ENCODE results near the gene ACTR6. TPM values are rescaled to one million over a fixed set of nuclear protein-coding genes. Genes with fewer than 3 reads are reported as not detected.

ACTR6 gene
- total RNA-seq, 1 experiment from 2014 or later, result 38.8 TPM

DNA sequence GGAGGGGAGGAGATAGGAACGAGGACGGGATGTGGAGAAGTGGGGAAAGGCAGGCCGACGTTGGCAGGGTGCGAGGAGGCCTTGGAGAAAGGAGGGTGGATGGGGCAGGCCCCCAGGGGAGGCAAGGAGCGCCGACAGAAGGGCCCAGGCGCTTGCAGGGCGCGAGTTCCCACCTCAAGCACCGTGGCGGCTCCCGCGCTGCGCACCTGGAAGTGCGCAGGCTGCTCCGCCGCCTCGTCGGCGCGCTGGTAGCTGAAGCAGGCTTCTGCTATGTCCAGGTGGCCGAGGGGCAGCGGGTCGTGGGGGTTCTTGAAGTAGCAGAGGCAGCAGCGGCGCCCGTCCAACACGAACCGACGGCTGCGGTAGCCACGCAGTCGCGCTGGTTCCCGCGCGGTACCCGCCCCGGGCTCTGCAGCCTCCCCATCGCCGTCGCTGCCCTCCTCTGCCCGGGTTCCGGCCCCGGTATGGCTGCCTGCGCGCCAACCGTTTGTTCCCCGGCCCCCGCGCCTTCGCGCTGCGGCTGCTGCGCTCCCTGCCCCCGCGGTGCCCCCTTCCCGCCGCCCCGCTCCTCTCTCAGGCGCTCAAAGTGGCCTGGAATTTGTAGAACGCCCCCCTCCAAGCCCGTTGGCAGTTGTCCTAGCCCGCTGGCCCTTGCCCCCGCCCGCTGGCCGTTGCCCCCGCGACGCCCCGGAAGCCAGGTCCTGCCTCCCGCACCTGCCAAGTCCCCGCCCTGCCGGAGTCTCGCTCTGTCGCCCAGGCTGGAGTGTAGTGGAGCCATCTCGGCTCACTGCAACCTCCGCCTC lies 1.1 kb upstream of the ACTR6 start:
- Histone ChIP-seq H3K27ac (ENCODE audit: low read length) (peak overlapping the region; percentile 74), H2AFZ (ENCODE audit: low read length) (peak overlapping the region; percentile 82), H3K27me3 (ENCODE audit: low read length) (no peaks in the 10 kb centered on the region), H3K4me1 (ENCODE audit: low read length) (peaks cover 26% of the 10 kb centered on the region), H3K79me2 (ENCODE audit: low read length) (peaks cover 78% of the 10 kb centered on the region), H3K9me3 (ENCODE audit: low read length) (no peaks in the 10 kb centered on the region), H3K4me2 (ENCODE audit: low read depth, low read length, poor library complexity, severe bottlenecking) (peak overlapping the region; percentile 100), H3K9ac (ENCODE audit: low read length) (peak overlapping the region; percentile 97), H3K9me2 (replicated peaks; ENCODE audit: insufficient read depth, low read length) (no peaks in the 10 kb centered on the region), H3K4me3 (ENCODE audit: low read length) (peak overlapping the region; percentile 87), H4K20me1 (ENCODE audit: insufficient read depth, low read depth, low read length) (no peaks in the 10 kb centered on the region), H3K36me3 (ENCODE audit: insufficient read depth, low read length) (peaks cover 14% of the 10 kb centered on the region)
- DNase-seq, result peak; percentile 95

DNA sequence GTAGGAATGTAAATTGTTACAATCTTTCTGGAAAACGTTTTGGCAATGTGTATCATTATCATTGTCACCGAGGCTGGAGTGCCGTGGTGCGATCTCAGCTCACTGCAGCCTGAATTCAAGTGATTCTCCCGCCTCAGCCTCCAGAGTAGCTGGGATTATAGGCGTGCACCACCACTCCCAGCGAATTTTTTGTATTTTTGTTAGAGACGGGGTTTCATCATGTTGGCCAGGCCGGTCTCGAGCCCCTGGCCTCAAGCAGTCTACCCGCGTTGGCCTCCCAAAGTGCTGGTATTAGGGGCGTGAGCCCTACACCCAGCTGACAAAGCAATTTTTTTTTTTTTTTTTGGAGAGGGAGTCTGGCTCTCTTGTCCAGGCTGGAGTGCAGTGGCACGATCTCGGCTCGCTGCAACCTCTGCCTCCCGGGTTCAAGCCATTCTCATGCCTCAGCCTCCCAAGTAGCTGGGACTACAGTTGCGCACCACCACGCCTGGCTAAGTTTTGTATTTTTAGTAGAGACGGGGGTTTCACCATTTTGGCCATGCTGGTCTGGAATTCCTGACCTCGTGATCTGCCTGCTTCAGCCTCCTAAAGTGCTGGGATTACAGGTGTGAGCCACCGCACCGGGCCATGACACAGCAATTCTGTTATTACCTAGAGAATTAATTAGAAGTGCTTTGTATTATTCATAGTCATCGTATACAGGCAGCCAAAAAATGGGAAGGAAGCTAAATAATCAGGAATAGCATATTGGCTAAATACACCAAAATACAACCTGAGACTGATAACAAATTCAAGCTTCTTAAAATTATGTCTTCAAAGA lies 1.2 kb downstream of the ACTR6 start:
- no peak overlapping the region for H2AFZ ChIP-seq (ENCODE audit: low read length)
- no peaks in the 10 kb centered on the region for H3K9me2 ChIP-seq (replicated peaks; ENCODE audit: insufficient read depth, low read length)
- no peaks in the 10 kb centered on the region for H3K27me3 ChIP-seq (ENCODE audit: low read length)
- H3K79me2 ChIP-seq (ENCODE audit: low read length), result peaks cover 71% of the 10 kb centered on the region
- DNase-seq, result no peak
- peaks cover 14% of the 10 kb centered on the region; the same call in 1 of the 2 replicates for H3K36me3 ChIP-seq (ENCODE audit: insufficient read depth, low read length)
- H4K20me1 ChIP-seq (ENCODE audit: insufficient read depth, low read depth, low read length), result no peaks in the 10 kb centered on the region
- peak overlapping the region; percentile 100 for H3K4me2 ChIP-seq (ENCODE audit: low read depth, low read length, poor library complexity, severe bottlenecking)
- H3K4me3 ChIP-seq (ENCODE audit: low read length), result peak overlapping the region; percentile 87
- H3K9ac ChIP-seq (ENCODE audit: low read length), result peak overlapping the region; percentile 81
- H3K4me1 ChIP-seq (ENCODE audit: low read length), result peaks cover 26% of the 10 kb centered on the region
- H3K27ac ChIP-seq (ENCODE audit: low read length), result no peak overlapping the region
- H3K9me3 ChIP-seq (ENCODE audit: low read length), result no peaks in the 10 kb centered on the region

DNA sequence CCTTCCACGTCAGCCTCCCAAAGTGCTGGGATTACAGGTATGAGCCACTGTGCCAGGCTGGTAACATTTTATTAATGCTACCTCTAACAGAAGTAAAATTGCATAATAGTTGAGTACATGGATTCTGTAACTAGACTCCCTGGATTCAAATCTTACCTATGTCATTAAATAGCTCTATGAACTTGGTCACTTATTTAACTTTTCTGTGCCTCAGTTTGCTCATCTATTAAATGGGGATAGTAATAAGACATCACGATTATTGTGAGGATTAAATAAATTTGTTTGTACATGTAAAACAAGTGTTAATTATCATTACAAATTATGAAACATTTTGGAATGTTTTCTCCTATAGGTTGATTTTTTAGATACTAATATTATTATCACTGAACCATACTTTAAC lies 6.7 kb downstream of the ACTR6 start:
- Histone ChIP-seq H3K9ac (ENCODE audit: low read length) (no peak overlapping the region), H3K4me2 (ENCODE audit: low read depth, low read length, poor library complexity, severe bottlenecking) (no peak overlapping the region), H4K20me1 (ENCODE audit: insufficient read depth, low read depth, low read length) (no peaks in the 10 kb centered on the region), H3K27ac (ENCODE audit: low read length) (no peak overlapping the region), H3K79me2 (ENCODE audit: low read length) (peaks cover 31% of the 10 kb centered on the region), H3K36me3 (ENCODE audit: insufficient read depth, low read length) (peaks cover 34% of the 10 kb centered on the region; the same call in 1 of the 2 replicates), H3K9me3 (ENCODE audit: low read length) (no peaks in the 10 kb centered on the region), H3K27me3 (ENCODE audit: low read length) (no peaks in the 10 kb centered on the region), H3K4me3 (ENCODE audit: low read length) (no peak overlapping the region), H2AFZ (ENCODE audit: low read length) (no peak overlapping the region), H3K4me1 (ENCODE audit: low read length) (peaks cover 3% of the 10 kb centered on the region), H3K9me2 (replicated peaks; ENCODE audit: insufficient read depth, low read length) (no peaks in the 10 kb centered on the region)
- no peak for DNase-seq

- H3K27ac ChIP-seq (ENCODE audit: low read length), result no peak overlapping the region
- H2AFZ ChIP-seq (ENCODE audit: low read length), result no peak overlapping the region
- H3K4me2 ChIP-seq (ENCODE audit: low read depth, low read length, poor library complexity, severe bottlenecking), result no peak overlapping the region
- no peaks in the 10 kb centered on the region for H4K20me1 ChIP-seq (ENCODE audit: insufficient read depth, low read depth, low read length)
- no peaks in the 10 kb centered on the region for H3K4me1 ChIP-seq (ENCODE audit: low read length)
- no peaks in the 10 kb centered on the region for H3K9me3 ChIP-seq (ENCODE audit: low read length)
- no peaks in the 10 kb centered on the region for H3K27me3 ChIP-seq (ENCODE audit: low read length)
- H3K9ac ChIP-seq (ENCODE audit: low read length), result no peak overlapping the region
- H3K9me2 ChIP-seq (replicated peaks; ENCODE audit: insufficient read depth, low read length), result no peaks in the 10 kb centered on the region
- H3K79me2 ChIP-seq (ENCODE audit: low read length), result peaks cover 19% of the 10 kb centered on the region
- DNase-seq, result no peak
- peaks cover 43% of the 10 kb centered on the region for H3K36me3 ChIP-seq (ENCODE audit: insufficient read depth, low read length)
- H3K4me3 ChIP-seq (ENCODE audit: low read length), result no peak overlapping the region
Observed at GRCh38 chr12:100208834-100209233, 8.2 kb downstream of the ACTR6 start.

DNA sequence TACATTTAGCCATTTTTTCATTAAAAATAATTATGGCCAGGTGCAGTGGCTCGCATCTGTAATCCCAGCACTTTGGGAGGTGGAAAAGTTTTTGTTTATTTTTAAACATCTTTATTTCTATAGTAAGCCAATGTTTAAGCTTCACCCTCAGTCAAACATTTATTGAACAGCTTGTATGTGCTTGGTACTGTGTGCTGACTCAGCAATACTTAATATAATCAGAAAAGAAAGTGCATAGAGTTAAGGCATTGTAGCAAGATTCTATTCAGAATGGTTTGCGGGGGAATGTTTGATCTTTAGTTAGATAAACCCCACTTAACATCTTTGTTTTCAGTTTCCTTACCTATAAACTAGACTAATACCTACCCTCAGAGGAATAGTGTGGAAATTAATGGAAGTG lies 11.1 kb downstream of the ACTR6 start:
- no peaks in the 10 kb centered on the region for H3K4me1 ChIP-seq (ENCODE audit: low read length)
- H3K36me3 ChIP-seq (ENCODE audit: insufficient read depth, low read length), result peaks cover 47% of the 10 kb centered on the region
- no peak overlapping the region for H2AFZ ChIP-seq (ENCODE audit: low read length)
- H3K9me3 ChIP-seq (ENCODE audit: low read length), result no peaks in the 10 kb centered on the region
- H4K20me1 ChIP-seq (ENCODE audit: insufficient read depth, low read depth, low read length), result no peaks in the 10 kb centered on the region
- no peaks in the 10 kb centered on the region for H3K9me2 ChIP-seq (replicated peaks; ENCODE audit: insufficient read depth, low read length)
- no peak overlapping the region for H3K27ac ChIP-seq (ENCODE audit: low read length)
- peaks cover 9% of the 10 kb centered on the region for H3K79me2 ChIP-seq (ENCODE audit: low read length)
- no peaks in the 10 kb centered on the region for H3K27me3 ChIP-seq (ENCODE audit: low read length)
- H3K4me3 ChIP-seq (ENCODE audit: low read length), result no peak overlapping the region
- H3K9ac ChIP-seq (ENCODE audit: low read length), result no peak overlapping the region
- DNase-seq, result no peak
- no peak overlapping the region for H3K4me2 ChIP-seq (ENCODE audit: low read depth, low read length, poor library complexity, severe bottlenecking)

DNA sequence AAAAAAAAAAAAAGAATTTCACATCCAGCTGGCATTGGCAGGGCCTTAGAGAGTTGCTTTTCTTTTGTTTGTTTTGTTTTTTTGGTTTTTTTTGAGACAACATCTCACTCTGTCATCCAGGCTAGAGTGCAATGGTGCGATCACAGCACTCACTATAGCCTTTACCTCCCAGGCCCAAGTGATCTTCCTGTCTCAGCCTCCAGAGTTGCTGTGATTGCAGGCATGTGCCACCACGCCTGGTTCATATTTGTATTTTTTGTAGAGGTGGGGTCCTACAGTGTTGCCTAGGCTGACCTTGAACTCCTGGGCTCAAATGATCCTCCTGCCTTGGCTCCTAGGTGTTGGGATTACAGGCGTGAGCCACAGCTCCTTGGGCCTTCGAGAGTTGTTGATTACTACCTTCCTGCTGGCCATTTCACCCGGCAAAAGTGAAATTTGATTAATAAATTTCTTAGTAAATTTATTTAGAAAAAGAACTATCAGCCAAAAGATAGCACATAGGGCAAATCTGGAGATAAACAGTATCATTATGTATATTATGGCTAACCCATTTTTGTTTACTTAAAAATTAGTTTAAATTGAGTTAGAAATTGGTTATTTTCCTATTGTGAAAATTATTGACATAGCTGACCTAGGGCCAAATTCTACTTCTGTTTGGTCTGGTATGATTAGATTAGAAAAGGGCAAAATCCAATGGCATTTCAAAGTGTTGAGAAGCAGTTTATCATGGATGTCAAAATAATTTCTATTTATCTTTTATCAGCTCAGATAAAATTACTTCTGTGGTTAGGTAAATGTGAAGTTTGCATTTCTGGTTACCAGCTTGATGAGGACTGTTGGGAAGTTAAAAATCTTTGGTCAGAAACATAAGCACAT lies 12.6 kb downstream of the ACTR6 start:
- Histone ChIP-seq H3K79me2 (ENCODE audit: low read length) (peaks cover 9% of the 10 kb centered on the region), H3K36me3 (ENCODE audit: insufficient read depth, low read length) (peaks cover 50% of the 10 kb centered on the region), H3K9ac (ENCODE audit: low read length) (no peak overlapping the region), H3K4me2 (ENCODE audit: low read depth, low read length, poor library complexity, severe bottlenecking) (no peak overlapping the region), H4K20me1 (ENCODE audit: insufficient read depth, low read depth, low read length) (no peaks in the 10 kb centered on the region), H2AFZ (ENCODE audit: low read length) (no peak overlapping the region), H3K4me1 (ENCODE audit: low read length) (no peaks in the 10 kb centered on the region), H3K9me2 (replicated peaks; ENCODE audit: insufficient read depth, low read length) (no peaks in the 10 kb centered on the region), H3K9me3 (ENCODE audit: low read length) (no peaks in the 10 kb centered on the region), H3K27ac (ENCODE audit: low read length) (no peak overlapping the region), H3K4me3 (ENCODE audit: low read length) (no peak overlapping the region), H3K27me3 (ENCODE audit: low read length) (no peaks in the 10 kb centered on the region)
- DNase-seq, result no peak

DNA sequence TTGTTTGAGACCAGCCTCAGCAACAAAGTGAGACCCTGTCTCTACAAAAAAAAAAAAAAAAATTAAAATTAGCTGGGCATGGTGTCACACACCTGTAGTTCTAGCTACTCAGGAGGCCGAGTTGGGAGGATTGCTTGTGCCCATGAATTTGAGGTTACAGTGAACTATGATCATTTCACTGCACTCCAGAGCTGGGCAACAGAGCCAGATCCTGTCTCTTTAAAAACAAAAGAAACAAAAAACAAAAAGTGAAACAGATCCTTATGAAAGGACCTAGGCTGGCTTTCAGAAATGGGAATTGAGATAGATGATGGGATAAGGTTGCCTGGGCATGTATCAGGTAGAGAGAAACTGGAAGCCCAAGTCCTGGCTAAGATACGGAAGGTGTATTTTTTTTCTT lies 13.9 kb downstream of the ACTR6 start:
- H3K36me3 ChIP-seq (ENCODE audit: insufficient read depth, low read length), result peaks cover 48% of the 10 kb centered on the region

More for the DNA sequence above, 13.9 kb downstream of the ACTR6 start:
- Histone ChIP-seq H3K4me1 (ENCODE audit: low read length) (no peaks in the 10 kb centered on the region), H2AFZ (ENCODE audit: low read length) (no peak overlapping the region), H4K20me1 (ENCODE audit: insufficient read depth, low read depth, low read length) (no peaks in the 10 kb centered on the region), H3K4me3 (ENCODE audit: low read length) (no peak overlapping the region), H3K9ac (ENCODE audit: low read length) (no peak overlapping the region), H3K27ac (ENCODE audit: low read length) (no peak overlapping the region), H3K9me2 (replicated peaks; ENCODE audit: insufficient read depth, low read length) (no peaks in the 10 kb centered on the region), H3K9me3 (ENCODE audit: low read length) (no peaks in the 10 kb centered on the region), H3K27me3 (ENCODE audit: low read length) (no peaks in the 10 kb centered on the region), H3K79me2 (ENCODE audit: low read length) (peaks cover 5% of the 10 kb centered on the region), H3K4me2 (ENCODE audit: low read depth, low read length, poor library complexity, severe bottlenecking) (no peak overlapping the region)
- DNase-seq, result no peak

Measured in Karpas-422 (cell line).